Activated CD8-positive, alpha-beta memory T cell treated with anti-CD3 and anti-CD28 coated beads for 36 hours (primary cell): ENCODE results near the gene BMX. TPM values are rescaled to one million over a fixed set of nuclear protein-coding genes. Genes with fewer than 3 reads are reported as not detected.

Experiments
- CTCF ChIA-PET: fragments of 350-600 bp; sonication (Branson Sonifier 250); formaldehyde crosslinking; loops from one replicate; lab custom pipeline; 2021; ENCODE audit warnings: antibody characterized with exemption; lab: Charles Lee
- POLR2A ChIA-PET: fragments of 350-600 bp; sonication (Branson Sonifier 250); formaldehyde crosslinking; loops from one replicate; lab custom pipeline; 2021; ENCODE audit warnings: antibody characterized with exemption; lab: Charles Lee
- total RNA-seq, 2 experiments: library from RNA; stranded (reverse); gene quantifications; one replicate each; pipeline ENCODE4 v1.2.3, GENCODE V29; 2021

BMX gene
- total RNA-seq: not detected

DNA sequence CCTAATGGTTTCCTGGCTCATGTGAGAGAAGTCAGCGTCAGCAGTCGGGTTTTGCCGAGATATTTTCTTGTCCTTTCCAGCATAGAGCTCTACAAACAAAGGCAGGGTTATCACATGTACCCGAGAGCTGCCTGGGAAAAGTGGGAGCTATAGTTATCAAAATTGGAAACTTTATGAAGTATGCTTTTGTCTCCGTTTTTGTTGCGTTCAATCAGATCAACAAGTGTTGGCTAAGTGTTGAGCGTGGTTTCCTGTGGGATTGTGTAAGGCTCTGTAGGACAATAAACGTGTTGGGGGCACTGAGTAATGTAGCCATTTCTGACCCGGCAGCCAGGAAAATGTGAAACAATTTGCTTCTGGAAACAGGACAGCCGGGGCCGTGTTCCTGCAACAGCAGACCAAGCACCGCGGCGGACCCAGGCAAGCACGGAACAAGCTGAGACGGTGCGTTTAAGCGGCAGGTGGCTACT lies at the start of gene BMX:
Gene BMX, plus strand, starts transcription at position 311 of the 470 bp plus-strand sequence. CDS start 7,547 bp downstream, outside the sequence.
- ChIA-PET CTCF (no interaction called here), POLR2A (no interaction called here)

DNA sequence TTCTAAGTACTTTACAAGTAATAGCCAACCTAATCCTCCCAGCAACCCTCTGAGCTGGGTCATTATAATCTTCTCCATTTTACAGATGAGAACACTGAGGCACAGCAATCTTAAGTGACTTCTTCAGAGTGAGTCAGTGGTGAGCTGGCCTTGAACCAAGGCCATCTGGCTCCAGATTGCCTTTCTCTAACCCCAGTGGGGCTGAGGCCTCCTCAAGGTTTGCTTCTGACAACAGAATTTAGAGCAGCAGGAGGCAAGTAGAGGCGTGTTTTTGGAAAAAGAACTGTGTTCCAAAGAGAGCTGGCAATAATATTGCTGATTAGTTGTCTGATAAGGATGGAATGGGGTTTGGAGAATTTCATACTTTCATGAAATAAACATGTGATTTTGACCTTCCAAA lies 48.7 kb upstream of the BMX start:
- ChIA-PET CTCF (no interaction called here), POLR2A (no interaction called here)

- CTCF ChIA-PET: interaction anchor here (0.6 kb wide), 1 partner anchor 344 kb away, joined by 3 read pairs; no protein-coding TSS in a partner anchor
- POLR2A ChIA-PET: no interaction called here
Measured at GRCh38 chrX:15464704-15465103, 35.9 kb upstream of the BMX start.

DNA sequence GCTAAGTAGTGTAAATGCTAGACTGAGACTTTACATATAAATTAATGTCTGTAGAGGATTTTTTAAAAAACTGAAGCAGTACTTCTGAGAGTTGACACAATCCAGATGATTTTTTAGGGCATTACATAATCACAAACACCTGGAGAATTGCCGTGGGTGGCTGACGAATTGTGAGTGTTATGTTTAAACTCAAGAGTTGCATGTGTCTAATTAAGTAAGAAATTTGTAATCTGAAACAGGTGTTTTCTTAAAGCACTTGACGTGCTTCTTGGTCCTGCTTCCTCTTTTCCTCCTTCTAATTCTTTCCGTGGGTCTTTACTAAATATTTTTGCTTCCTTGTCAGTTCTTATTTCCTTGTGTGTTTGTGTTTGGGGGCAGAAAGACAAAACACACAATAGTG lies 35.3 kb upstream of the BMX start:
- CTCF ChIA-PET: no interaction called here
- POLR2A ChIA-PET: no interaction called here

GRCh38 chrX:15465896-15466651 lies 34.5 kb upstream of the BMX start:
- POLR2A ChIA-PET: no interaction called here
- CTCF ChIA-PET: interaction anchor here (0.6 to 0.7 kb wide), 2 partner anchors 47 to 132 kb away, joined by 3 to 4 read pairs; no protein-coding TSS in a partner anchor

DNA sequence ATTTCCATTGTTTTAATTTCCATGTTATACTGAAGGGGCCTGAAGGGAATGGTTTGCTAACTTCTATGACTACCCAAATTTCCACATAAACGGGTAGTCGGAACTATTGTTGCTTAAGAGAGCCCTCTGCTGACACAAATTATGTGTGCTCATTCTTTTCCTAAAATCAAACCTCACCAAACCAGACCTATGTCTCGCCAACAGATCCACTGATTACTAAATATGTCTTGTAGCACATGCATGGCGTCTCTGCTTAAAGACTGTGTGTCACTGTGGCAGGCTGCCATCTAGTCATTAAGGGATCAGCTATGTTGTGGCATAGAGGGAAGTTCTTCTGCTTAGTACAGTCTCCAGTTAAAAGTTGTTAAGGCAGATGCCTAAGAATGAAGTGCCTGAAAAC lies 32.6 kb upstream of the BMX start:
- POLR2A ChIA-PET: no interaction called here
- CTCF ChIA-PET: interaction anchor here (0.6 to 0.9 kb wide), 2 partner anchors 14 to 97 kb away, joined by 3 read pairs; no protein-coding TSS in a partner anchor

- ChIA-PET POLR2A (no interaction called here), CTCF (no interaction called here)
Measured at GRCh38 chrX:15469613-15470012, 31.0 kb upstream of the BMX start.

DNA sequence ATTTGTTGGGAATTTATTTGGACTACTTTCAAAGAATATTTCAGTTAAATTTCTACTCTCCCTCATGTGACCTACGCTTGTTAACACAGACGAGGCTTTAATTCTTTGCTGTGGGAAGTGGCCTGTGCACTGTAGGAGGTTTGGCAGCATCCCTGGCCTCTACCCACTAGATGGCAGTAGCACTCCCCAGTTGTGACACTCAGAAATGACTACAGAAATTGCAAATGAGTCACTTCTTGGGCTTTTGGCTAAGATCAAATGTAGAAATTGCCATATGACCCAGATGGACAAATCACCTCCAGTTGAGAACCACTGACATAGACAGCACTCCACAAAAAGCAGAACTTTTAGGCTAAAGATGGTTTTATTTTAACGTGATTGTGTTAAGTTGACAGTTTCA lies 29.6 kb upstream of the BMX start:
- ChIA-PET CTCF (interaction anchor here (0.7 kb wide), 1 partner anchor 124 kb away, joined by 3 read pairs; no protein-coding TSS in a partner anchor), POLR2A (no interaction called here)

DNA sequence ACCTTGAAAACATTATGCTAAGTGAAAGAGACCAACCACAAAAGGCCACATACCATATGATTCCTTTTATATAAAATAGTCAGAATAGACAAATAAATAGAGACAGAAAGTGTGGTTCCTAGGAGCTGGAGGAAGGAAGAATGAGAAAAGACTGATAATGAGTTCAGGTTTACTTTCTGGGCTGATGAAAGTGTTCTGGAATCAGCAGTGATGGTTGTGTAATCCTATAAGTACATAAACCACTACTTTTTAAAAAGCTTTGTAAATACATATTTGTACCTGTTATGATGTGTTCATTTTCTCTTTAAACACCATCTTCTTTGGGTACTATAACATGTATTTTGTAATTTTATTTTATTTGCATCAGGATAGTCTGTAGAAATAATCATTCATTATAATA lies 28.1 kb upstream of the BMX start:
- POLR2A ChIA-PET: no interaction called here
- CTCF ChIA-PET: no interaction called here

- CTCF ChIA-PET: no interaction called here
- POLR2A ChIA-PET: no interaction called here
Measured at GRCh38 chrX:15474028-15474427, 26.6 kb upstream of the BMX start.

DNA sequence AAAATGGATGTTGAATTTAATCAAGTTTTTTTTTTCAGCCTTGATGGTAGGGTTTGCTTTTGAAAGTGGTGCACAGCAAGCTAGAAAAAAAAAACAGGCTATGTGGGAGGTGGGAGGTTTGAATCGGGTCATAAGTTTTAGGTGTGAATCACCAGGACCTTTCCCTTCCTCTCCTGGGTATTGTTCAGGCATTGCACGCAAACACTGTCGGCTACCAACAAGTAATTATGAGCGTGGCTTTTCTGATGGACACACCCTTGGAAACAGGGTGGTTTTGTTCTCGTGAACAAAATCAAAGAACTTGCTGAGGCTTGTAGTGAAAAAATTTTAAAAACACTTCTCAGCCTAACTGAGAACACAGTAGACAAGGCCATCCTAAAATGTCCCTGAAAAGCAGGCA lies 25.6 kb upstream of the BMX start:
- ChIA-PET POLR2A (no interaction called here), CTCF (no interaction called here)

- CTCF ChIA-PET: no interaction called here
- POLR2A ChIA-PET: no interaction called here
Measured at GRCh38 chrX:15475486-15475885, 25.1 kb upstream of the BMX start.

DNA sequence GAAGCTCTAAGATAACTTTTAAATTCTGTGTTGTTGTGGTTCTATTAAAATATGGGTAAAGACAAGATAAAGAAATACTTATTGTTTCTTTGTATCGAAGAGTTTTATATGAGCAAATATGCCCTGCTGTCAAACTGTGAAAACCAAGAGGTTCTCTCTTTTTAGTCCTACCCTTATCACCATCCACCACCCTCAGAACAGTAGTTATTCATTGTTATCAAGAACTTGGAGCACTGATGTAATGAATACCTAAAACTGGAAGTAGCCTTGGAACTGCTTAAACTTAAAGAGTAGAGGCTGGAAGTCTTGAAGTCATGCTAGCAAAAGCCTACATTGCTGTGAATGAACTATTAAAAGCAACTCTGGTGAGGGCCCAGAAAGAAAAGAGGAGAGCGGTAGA lies 16.7 kb upstream of the BMX start:
- CTCF ChIA-PET: no interaction called here
- POLR2A ChIA-PET: no interaction called here

DNA sequence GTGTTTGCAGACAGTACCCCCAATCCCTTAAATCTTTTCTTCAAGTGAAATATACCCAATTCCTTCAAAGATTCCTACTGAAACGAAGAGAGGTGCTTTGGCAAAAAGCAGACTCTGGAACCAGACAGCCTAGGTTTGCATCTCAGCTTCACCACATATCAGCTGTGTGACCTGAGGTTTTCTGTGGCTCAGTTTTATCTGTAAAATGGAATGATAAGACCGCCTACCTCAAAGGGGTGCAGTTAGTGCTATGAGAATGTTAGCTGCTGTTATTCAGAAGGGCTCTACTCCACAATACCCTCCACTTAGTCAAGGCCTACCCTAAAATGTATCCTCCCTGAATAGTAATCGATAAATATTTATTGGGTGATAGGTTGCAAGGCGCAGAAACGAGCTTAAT lies 8.1 kb upstream of the BMX start:
- ChIA-PET POLR2A (no interaction called here), CTCF (no interaction called here)

- ChIA-PET CTCF (interaction anchor here (0.5 to 0.6 kb wide), 2 partner anchors 531 to 1531 kb away, joined by 3 read pairs; no protein-coding TSS in a partner anchor), POLR2A (no interaction called here)
Measured at GRCh38 chrX:15493118-15493962, 7.3 kb upstream of the BMX start, which contains the start of gene PIR. TSS of gene PIR (minus strand) at chrX:15493333. CDS start at chrX:15491257, 2,076 bp downstream.

GRCh38 chrX:15495801-15496200 lies 4.8 kb upstream of the BMX start:
- ChIA-PET CTCF (interaction anchor here (0.7 kb wide), 1 partner anchor 989 kb away, joined by 3 read pairs; no protein-coding TSS in a partner anchor), POLR2A (no interaction called here)

- ChIA-PET POLR2A (no interaction called here), CTCF (no interaction called here)
Measured at GRCh38 chrX:15496824-15497223, 3.8 kb upstream of the BMX start.

DNA sequence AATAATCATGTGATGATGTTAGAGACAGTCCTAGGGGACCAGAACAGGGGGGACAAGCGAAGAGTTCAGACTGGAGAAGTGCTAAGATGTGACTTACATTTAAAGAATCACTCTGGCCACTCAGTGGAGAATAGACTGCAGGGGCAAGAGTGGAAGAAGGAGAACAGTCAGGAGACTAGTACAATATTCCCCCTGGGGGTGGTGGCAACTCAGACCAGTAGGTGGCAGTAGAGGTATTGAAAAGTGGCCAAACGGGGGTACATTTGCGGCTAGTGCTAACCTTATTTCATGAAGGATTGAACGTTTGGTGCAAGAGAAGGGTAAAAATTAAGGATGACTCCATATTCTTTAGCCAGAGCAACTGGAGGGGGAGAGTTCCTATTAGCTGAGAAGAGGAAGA lies 2.7 kb upstream of the BMX start:
- POLR2A ChIA-PET: no interaction called here
- CTCF ChIA-PET: interaction anchor here (0.7 to 1.3 kb wide), 2 partner anchors 133 to 824 kb away, joined by 3 to 4 read pairs; no protein-coding TSS in a partner anchor

- ChIA-PET CTCF (interaction anchor here (0.6 to 1.3 kb wide), 2 partner anchors 132 to 915 kb away, joined by 3 read pairs; no protein-coding TSS in a partner anchor), POLR2A (no interaction called here)
Measured at GRCh38 chrX:15498741-15499140, 1.9 kb upstream of the BMX start.

GRCh38 chrX:15499976-15500375 lies 631 bp upstream of the BMX start:
- ChIA-PET CTCF (no interaction called here), POLR2A (no interaction called here)
